MM.1S (cell line): Measurements from ENCODE around the gene CORO1C.

Experiments
- DNase-seq: peaks from one replicate; pipeline ENCODE4 v3.0.0-alpha.2; 2015
- H2AFZ ChIP-seq: fragments of 300-600 bp; sonication (generic); 2 replicates; pipeline ENCODE4 v1.6.0; 2016; ENCODE audit warnings: antibody characterized with exemption, low read length
- H3F3A ChIP-seq: fragments of 300-600 bp; sonication (generic); 2 replicates; pipeline ENCODE4 v1.6.1; 2016; ENCODE audit warnings: mild to moderate bottlenecking, antibody characterized with exemption, low read length, moderate library complexity, mixed read lengths; ENCODE audit not compliant: insufficient read depth
- H3K27ac ChIP-seq: fragments of 300-600 bp; sonication (generic); 2 replicates; pipeline ENCODE4 v1.5.1; 2016; ENCODE audit warnings: mild to moderate bottlenecking, low read length
- H3K27me3 ChIP-seq: fragments of 300-600 bp; sonication (generic); replicated peaks from 2 replicates; pipeline ENCODE4 v1.6.0; 2016; ENCODE audit warnings: low read length; ENCODE audit not compliant: insufficient read depth
- H3K36me3 ChIP-seq: fragments of 300-600 bp; sonication (generic); replicated peaks from 2 replicates; pipeline ENCODE4 v1.6.1; 2016; ENCODE audit warnings: mild to moderate bottlenecking, low read length, mixed read lengths; ENCODE audit not compliant: insufficient read depth
- H3K4me1 ChIP-seq: fragments of 300-600 bp; sonication (generic); 2 replicates; pipeline ENCODE4 v1.6.1; 2016; ENCODE audit warnings: low read length, mixed read lengths
- H3K4me2 ChIP-seq: fragments of 300-600 bp; sonication (generic); 2 replicates; pipeline ENCODE4 v1.6.0; 2016; ENCODE audit warnings: low read depth, low read length
- H3K4me3 ChIP-seq: fragments of 300-600 bp; sonication (generic); 2 replicates; pipeline ENCODE4 v1.5.1; 2016; ENCODE audit warnings: low read length, mixed read lengths
- H3K79me2 ChIP-seq: fragments of 300-600 bp; sonication (generic); 2 replicates; pipeline ENCODE4 v1.6.1; 2016; ENCODE audit warnings: mixed run types, low read length, mixed read lengths
- H3K9ac ChIP-seq: fragments of 300-600 bp; sonication (generic); 2 replicates; pipeline ENCODE4 v1.6.1; 2016; ENCODE audit warnings: low read length, mixed read lengths
- H3K9me2 ChIP-seq: fragments of 300-600 bp; sonication (generic); replicated peaks from 2 replicates; pipeline ENCODE4 v1.6.1; 2016; ENCODE audit warnings: mild to moderate bottlenecking, low read length, mixed read lengths; ENCODE audit not compliant: insufficient read depth
- H3K9me3 ChIP-seq: fragments of 300-600 bp; sonication (generic); replicated peaks from 2 replicates; pipeline ENCODE4 v1.6.1; 2016; ENCODE audit warnings: mild to moderate bottlenecking, low read length, mixed read lengths; ENCODE audit not compliant: insufficient read depth
- H4K20me1 ChIP-seq: fragments of 300-600 bp; sonication (generic); 2 replicates; pipeline ENCODE4 v1.6.1; 2016; ENCODE audit warnings: mild to moderate bottlenecking, low read length, moderate library complexity, mixed read lengths; ENCODE audit not compliant: insufficient read depth
- EZH2 ChIP-seq: fragments of 300-600 bp; sonication (generic); optimal IDR thresholded peaks from 2 replicates; pipeline ENCODE3; 2017; ENCODE audit warnings: low read depth, mild to moderate bottlenecking, antibody characterized with exemption, low read length, mixed read lengths
- EZH2phosphoT487 ChIP-seq: fragments of 300-600 bp; sonication (generic); IDR thresholded peaks from 2 replicates; pipeline ENCODE4 v1.6.1; 2018; ENCODE audit warnings: antibody characterized with exemption, low read length
- TF ChIP-seq, protein P1 (sequence below): fragments of 300-600 bp; sonication (generic); IDR thresholded peaks from 2 replicates; pipeline ENCODE4 v1.5.1; 2016; ENCODE audit warnings: antibody characterized with exemption, low read length, mixed read lengths

CORO1C gene

DNA sequence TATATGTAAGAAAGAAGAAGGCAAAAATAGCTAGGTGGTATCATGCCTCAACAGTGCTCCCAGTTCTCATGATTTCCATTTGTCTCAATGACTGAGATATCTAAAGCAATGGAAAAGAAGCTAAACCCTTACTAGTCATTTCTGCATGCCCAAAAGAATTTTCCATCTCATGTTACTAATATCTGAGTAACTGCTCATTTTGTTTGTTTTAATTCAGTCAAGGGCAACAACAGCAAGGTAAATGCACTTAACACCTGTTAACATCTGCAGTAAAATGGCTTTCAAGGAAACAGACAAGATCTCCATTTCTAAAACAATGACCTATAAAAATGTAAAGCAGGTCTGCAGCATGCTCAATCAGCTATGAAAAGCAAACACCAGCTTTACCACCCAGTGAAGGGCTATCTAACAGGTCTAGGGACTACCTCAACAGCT is 78.2 kb downstream of the CORO1C start:
- peaks cover 40% of the 10 kb centered on the region for H3K79me2 ChIP-seq
- no peaks in the 10 kb centered on the region for H3K9me2 ChIP-seq
- no peaks in the 10 kb centered on the region for H4K20me1 ChIP-seq
- no peak overlapping the region for H2AFZ ChIP-seq
- no peak for DNase-seq
- H3K4me1 ChIP-seq = no peaks in the 10 kb centered on the region
- H3K4me2 ChIP-seq = no peak overlapping the region
- H3K36me3 ChIP-seq = peaks cover 13% of the 10 kb centered on the region; the same call in 1 of the 2 replicates
- TF ChIP-seq EZH2 (no peak), EZH2phosphoT487 (no peak)
- TF ChIP-seq, protein P1, sequence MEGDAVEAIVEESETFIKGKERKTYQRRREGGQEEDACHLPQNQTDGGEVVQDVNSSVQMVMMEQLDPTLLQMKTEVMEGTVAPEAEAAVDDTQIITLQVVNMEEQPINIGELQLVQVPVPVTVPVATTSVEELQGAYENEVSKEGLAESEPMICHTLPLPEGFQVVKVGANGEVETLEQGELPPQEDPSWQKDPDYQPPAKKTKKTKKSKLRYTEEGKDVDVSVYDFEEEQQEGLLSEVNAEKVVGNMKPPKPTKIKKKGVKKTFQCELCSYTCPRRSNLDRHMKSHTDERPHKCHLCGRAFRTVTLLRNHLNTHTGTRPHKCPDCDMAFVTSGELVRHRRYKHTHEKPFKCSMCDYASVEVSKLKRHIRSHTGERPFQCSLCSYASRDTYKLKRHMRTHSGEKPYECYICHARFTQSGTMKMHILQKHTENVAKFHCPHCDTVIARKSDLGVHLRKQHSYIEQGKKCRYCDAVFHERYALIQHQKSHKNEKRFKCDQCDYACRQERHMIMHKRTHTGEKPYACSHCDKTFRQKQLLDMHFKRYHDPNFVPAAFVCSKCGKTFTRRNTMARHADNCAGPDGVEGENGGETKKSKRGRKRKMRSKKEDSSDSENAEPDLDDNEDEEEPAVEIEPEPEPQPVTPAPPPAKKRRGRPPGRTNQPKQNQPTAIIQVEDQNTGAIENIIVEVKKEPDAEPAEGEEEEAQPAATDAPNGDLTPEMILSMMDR = no peak
- H3K9ac ChIP-seq = no peak overlapping the region
- no peaks in the 10 kb centered on the region for H3K9me3 ChIP-seq
- H3F3A ChIP-seq = peaks cover 8% of the 10 kb centered on the region; the same call in 1 of the 2 replicates
- H3K27ac ChIP-seq = no peak overlapping the region
- H3K4me3 ChIP-seq = no peak overlapping the region
- H3K27me3 ChIP-seq = no peaks in the 10 kb centered on the region

DNA sequence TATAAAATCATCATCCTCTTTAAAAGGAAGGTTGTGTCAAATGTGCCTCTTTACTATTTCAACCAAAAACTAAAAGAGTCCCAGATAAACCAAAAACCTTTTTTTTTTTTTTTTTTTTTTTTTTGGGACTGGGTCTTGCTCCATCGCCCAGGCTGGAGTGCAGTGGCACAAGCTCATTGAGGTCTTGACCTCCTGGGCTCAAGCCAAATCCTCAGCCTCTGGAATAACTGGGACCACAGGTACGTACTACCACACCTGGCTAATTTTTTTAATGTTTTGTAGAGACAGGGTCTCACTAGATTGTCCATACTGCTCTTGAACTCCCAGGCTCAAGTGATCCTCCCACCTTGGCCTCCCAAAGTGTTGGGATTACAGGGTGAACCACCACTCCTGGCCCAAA is 81.2 kb downstream of the CORO1C start:
- H3K79me2 ChIP-seq = peaks cover 44% of the 10 kb centered on the region
- H3K27me3 ChIP-seq = no peaks in the 10 kb centered on the region
- peaks cover 8% of the 10 kb centered on the region; the same call in 1 of the 2 replicates for H3F3A ChIP-seq
- H2AFZ ChIP-seq = no peak overlapping the region
- no peaks in the 10 kb centered on the region for H4K20me1 ChIP-seq
- H3K4me3 ChIP-seq = no peak overlapping the region
- H3K4me2 ChIP-seq = no peak overlapping the region
- H3K9ac ChIP-seq = no peak overlapping the region
- H3K9me2 ChIP-seq = no peaks in the 10 kb centered on the region
- H3K9me3 ChIP-seq = no peaks in the 10 kb centered on the region
- no peaks in the 10 kb centered on the region for H3K4me1 ChIP-seq
- H3K27ac ChIP-seq = no peak overlapping the region
- peaks cover 9% of the 10 kb centered on the region; the same call in 1 of the 2 replicates for H3K36me3 ChIP-seq
- no peak for DNase-seq
- TF ChIP-seq, protein P1 = no peak
- TF ChIP-seq EZH2 = no peak
- TF ChIP-seq EZH2phosphoT487 = no peak

DNA sequence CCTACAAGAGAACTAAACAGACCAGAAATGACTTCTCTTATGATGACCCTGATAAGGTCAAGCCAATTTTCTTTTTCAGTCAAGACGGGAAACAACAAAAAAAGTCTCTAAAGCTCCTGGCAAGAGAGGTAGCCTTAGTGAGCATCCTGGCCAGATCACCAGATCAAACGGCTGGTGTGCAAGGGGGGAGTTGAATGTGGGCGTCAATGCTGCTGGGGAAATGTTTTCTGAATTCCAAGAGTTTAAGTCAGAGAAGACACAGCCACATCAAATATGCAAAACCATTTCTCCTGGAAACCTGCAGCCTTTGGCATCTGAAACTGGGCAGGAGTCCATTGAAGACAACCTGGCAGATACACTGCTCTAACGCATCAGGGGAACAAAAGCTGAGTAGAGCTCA is 81.6 kb downstream of the CORO1C start:
- Histone ChIP-seq H3K36me3 (peaks cover 9% of the 10 kb centered on the region), H3K4me1 (no peaks in the 10 kb centered on the region), H3K4me2 (no peak overlapping the region), H3K4me3 (no peak overlapping the region), H3K79me2 (peaks cover 47% of the 10 kb centered on the region), H3K9me2 (no peaks in the 10 kb centered on the region), H3K27me3 (no peaks in the 10 kb centered on the region), H2AFZ (no peak overlapping the region), H3K9me3 (no peaks in the 10 kb centered on the region), H3F3A (peaks cover 8% of the 10 kb centered on the region; the same call in 1 of the 2 replicates), H3K27ac (no peak overlapping the region), H4K20me1 (no peaks in the 10 kb centered on the region), H3K9ac (no peak overlapping the region)
- no peak for DNase-seq
- TF ChIP-seq, protein P1 = no peak
- TF ChIP-seq EZH2phosphoT487 (no peak), EZH2 (no peak)
